Ishikawa (cell line): Measurements from ENCODE around the gene SEC31A.

Source experiments
- CEBPB ChIP-seq: IDR thresholded peaks from 2 replicates; pipeline ENCODE4 v1.6.1; 2012
- CREB1 ChIP-seq: IDR thresholded peaks from 2 replicates; pipeline ENCODE4 v1.6.1; 2012; ENCODE audit warnings: low read depth
- EGR1 ChIP-seq: IDR thresholded peaks from 2 replicates; pipeline ENCODE4 v1.6.1; 2012
- EP300 ChIP-seq: IDR thresholded peaks from 2 replicates; pipeline ENCODE4 v1.6.1; 2012; ENCODE audit warnings: borderline replicate concordance
- FOXM1 ChIP-seq: IDR thresholded peaks from 2 replicates; pipeline ENCODE4 v1.6.1; 2012; ENCODE audit warnings: low read depth, borderline replicate concordance
- MAX ChIP-seq: IDR thresholded peaks from 2 replicates; pipeline ENCODE4 v1.6.1; 2012
- NFIC ChIP-seq: IDR thresholded peaks from 2 replicates; pipeline ENCODE4 v1.6.1; 2012
- RAD21 ChIP-seq: IDR thresholded peaks from 2 replicates; pipeline ENCODE4 v1.6.1; 2012; ENCODE audit warnings: low read depth
- REST ChIP-seq: IDR thresholded peaks from 2 replicates; pipeline ENCODE4 v1.6.1; 2012; ENCODE audit warnings: low read depth, mild to moderate bottlenecking
- TAF1 ChIP-seq: IDR thresholded peaks from 2 replicates; pipeline ENCODE4 v1.6.1; 2012; ENCODE audit warnings: low read depth, mild to moderate bottlenecking
- TCF12 ChIP-seq: IDR thresholded peaks from 2 replicates; pipeline ENCODE4 v1.6.1; 2012; ENCODE audit warnings: low read depth
- TEAD4 ChIP-seq: IDR thresholded peaks from 2 replicates; pipeline ENCODE4 v1.6.1; 2012
- USF1 ChIP-seq: IDR thresholded peaks from 2 replicates; pipeline ENCODE4 v1.6.1; 2012
- YY1 ChIP-seq: IDR thresholded peaks from 2 replicates; pipeline ENCODE4 v1.6.1; 2012; ENCODE audit warnings: low read depth
- ZBTB7A ChIP-seq: IDR thresholded peaks from 2 replicates; pipeline ENCODE4 v1.6.1; 2012; ENCODE audit warnings: low read depth

SEC31A gene

GRCh38 chr4:82886147-82886942 lies 4.6 kb downstream of the SEC31A start:
- TF ChIP-seq EP300 (no peak), TCF12 (no peak), YY1 (no peak), TAF1 (no peak), USF1 (no peak), MAX (no peak), NFIC (no peak), EGR1 (no peak), CEBPB (no peak), REST (no peak), RAD21 (no peak), ZBTB7A (no peak), FOXM1 (no peak), CREB1 (no peak), TEAD4 (no peak)

- TF ChIP-seq TEAD4 (no peak), CREB1 (no peak), CEBPB (no peak), EGR1 (no peak), ZBTB7A (no peak), NFIC (no peak), YY1 (no peak), MAX (no peak), REST (no peak), TCF12 (no peak), EP300 (no peak), TAF1 (no peak), FOXM1 (no peak), USF1 (no peak), RAD21 (no peak)
Observed at GRCh38 chr4:82885410-82885809, 5.5 kb downstream of the SEC31A start.

GRCh38 chr4:82868572-82868971 lies 22.4 kb downstream of the SEC31A start:
- no peak for TF ChIP-seq USF1
- no peak for TF ChIP-seq RAD21
- no peak for TF ChIP-seq YY1
- no peak for TF ChIP-seq CEBPB
- no peak for TF ChIP-seq ZBTB7A
- TF ChIP-seq CREB1: no peak
- TF ChIP-seq MAX: no peak
- TF ChIP-seq REST: no peak
- TF ChIP-seq TCF12: no peak
